ENCODE results near the gene STX11.
"Not testable (repeated sequence)": the region's sequence is repeated elsewhere in the genome, so short reads cannot be mapped to it uniquely, and the experiment has no call there.

STX11 gene

GRCh38 chr6:144149894-144150709 is at the start of gene STX11:
STX11 (plus strand) TSS chr6:144150517; CDS start chr6:144186628, 36,111 bp downstream.
- no peak for DNase-seq

DNA sequence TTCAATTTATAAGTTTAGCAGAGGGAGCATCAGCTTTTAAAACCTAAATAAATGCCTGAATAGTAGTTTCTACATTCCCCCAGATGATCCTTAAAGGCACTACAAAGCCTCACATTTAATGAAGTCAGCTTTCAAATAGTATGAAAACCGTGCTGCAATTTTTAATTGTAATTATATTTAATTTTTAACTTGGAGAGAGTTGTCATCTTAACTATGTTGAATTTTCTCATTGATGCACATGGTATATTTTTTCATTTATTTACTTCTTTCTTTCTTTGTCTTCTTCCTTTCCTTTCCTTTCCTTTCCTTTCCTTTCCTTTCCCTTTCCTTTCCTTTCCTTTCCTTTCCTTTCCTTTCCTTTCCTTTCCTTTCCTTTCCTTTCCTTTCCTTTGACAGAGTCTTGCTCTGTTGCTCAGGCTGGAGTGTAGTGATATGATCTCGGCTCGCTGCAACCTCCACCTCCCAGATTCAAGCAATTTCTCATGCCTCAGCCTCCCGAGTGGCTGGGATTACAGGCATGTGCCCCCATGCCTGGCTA is 47.2 kb upstream of the STX11 start:
- DNase-seq: no peak

DNA sequence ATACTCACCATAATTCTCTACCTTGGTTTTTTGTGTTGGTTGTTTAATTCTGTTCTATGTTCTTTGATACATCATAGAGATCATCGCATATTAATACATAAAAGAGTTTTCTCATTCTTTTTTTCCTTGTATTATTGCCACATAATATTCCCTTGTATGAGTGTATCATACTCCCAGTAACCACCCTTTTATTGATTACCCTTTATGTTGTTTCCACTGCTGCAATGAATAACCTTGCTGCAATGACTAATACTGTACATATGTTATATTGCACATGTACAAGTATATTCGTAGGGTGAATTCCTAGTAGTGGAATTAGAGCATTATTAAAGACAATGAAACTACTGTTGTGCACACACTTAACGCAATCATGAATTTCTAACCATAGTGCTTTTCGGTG is 45.8 kb upstream of the STX11 start:
- DNase-seq: no peak

- DNase-seq: peak; percentile 41
Observed at GRCh38 chr6:144104898-144105487, 45.3 kb upstream of the STX11 start.

- DNase-seq: no peak
Observed at GRCh38 chr6:144106206-144106605, 44.1 kb upstream of the STX11 start.

GRCh38 chr6:144110210-144110609 is 40.1 kb upstream of the STX11 start:
- DNase-seq: no peak

- DNase-seq: no peak
Observed at GRCh38 chr6:144113366-144113765, 37.0 kb upstream of the STX11 start.

GRCh38 chr6:144115219-144115618 is 35.1 kb upstream of the STX11 start:
- no peak for DNase-seq

DNA sequence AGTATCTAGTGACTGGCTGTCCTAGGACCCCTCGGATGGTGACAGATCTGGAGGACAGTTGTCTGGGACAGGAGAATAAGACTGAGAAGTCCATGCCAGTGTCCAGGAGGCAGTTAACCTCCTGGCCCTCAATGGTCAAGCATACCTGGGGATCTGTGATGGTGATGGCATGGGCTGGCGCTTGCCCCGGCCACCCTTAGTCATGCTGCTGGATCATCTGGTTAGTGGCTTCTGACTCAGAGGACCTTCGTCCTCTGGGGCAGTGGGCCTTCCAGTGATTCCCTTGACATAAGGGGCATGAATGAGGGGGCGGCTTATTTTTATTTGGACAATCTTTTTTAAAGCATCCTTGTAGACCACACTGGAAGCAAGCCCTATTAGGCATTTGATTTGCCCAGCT is 30.9 kb upstream of the STX11 start:
- no peak for DNase-seq

DNA sequence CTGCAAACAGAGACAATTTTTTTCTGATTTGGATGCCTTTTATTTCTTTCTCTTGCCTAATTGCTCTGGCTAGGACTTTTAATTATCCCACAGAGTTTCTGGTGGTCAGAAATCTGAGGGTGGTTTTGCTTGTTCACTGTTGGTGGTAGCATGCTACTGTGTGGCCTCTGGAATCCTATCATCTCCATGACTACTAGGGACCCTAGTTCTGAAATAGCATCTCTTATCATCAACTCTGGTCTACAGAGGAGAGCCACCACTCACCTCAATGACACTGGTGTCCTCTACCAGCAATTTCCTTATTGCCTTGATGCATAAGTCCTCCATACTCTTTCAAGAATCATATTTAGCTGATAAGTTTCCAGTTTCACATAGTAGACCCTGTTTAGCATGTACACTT is 27.5 kb upstream of the STX11 start:
- DNase-seq: no peak

DNA sequence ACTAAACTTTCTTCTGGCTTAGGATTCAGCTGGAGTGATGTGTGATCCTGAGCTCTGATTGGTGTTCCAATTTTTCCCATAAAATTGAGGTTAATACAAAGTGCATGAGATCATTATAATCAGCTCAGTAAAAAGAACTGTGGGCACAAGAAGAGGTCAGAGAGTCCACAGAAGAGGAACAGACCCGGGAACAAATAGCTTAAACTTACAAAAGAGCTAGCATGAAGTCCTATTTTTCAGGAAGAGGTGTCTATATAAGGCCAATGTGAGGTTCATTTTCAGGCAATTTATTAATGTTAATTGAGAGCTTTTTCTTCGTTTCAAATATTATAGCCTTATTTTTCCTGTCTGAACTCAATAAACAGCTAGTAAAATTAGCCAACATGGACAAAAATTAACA is 26.9 kb upstream of the STX11 start:
- no peak for DNase-seq

GRCh38 chr6:144123836-144124235 is 26.5 kb upstream of the STX11 start:
- no peak for DNase-seq

- no peak for DNase-seq
Observed at GRCh38 chr6:144127097-144127496, 23.2 kb upstream of the STX11 start.

GRCh38 chr6:144129469-144129868 is 20.8 kb upstream of the STX11 start:
- no peak for DNase-seq

DNA sequence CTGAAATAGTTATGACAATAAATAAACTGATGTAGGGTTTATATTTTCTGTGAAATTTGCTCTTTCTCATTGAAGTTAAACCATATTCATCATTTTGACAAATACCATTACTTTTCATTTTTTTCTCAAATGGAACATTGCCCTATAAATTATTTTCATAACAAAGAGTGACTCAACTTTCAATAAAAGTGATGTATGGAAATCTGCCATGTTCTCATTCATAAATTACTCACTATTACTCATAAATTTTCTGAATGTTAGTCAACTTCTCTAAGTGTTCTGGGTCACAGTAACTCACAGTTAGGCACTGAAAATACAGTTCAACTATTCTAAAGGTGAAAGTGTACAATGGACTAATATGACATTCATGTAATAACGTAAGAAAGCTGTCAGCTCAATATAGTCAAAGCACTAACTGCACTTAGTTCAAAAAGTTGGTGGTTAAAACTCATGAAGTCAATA is 19.0 kb upstream of the STX11 start:
- no peak for DNase-seq

GRCh38 chr6:144132167-144132690 is 18.1 kb upstream of the STX11 start:
- DNase-seq: not testable (repeated sequence)

DNA sequence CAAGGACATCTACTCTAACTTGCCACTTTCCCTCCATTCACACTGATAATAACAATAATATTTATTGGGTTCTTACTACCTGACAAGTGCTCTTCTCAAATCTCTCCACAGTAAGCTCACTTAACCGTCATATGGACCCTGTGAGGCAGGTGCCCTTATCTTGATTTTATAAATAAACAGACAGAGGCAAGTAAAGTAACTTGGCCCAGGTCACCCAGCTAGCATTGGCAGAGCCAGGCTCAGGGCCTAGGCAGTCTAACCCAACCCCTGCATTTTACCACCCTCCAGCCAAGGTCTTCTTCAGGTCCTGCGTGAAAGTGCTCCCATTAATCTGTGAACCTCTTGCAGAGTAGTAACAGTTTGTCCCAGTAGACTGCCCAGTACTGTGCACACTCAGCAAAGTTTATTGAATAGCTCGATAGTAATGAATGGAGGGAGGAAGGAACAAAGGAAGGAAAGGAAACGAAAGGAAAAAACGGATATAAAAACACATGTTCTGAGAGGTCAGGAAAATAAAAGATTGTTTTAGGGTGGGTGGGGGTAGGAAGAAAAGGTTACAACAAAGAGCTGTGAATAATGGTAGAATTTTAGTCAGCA is 17.0 kb upstream of the STX11 start:
- DNase-seq: no peak

GRCh38 chr6:144134176-144134575 is 16.1 kb upstream of the STX11 start:
- no peak for DNase-seq

GRCh38 chr6:144134737-144135136 is 15.6 kb upstream of the STX11 start:
- no peak for DNase-seq

- no peak for DNase-seq
Observed at GRCh38 chr6:144138542-144138941, 11.8 kb upstream of the STX11 start.

GRCh38 chr6:144139817-144140216 is 10.5 kb upstream of the STX11 start:
- no peak for DNase-seq

- DNase-seq: no peak
Observed at GRCh38 chr6:144140867-144141266, 9.4 kb upstream of the STX11 start.

- DNase-seq: no peak
Observed at GRCh38 chr6:144141470-144141869, 8.8 kb upstream of the STX11 start.

DNA sequence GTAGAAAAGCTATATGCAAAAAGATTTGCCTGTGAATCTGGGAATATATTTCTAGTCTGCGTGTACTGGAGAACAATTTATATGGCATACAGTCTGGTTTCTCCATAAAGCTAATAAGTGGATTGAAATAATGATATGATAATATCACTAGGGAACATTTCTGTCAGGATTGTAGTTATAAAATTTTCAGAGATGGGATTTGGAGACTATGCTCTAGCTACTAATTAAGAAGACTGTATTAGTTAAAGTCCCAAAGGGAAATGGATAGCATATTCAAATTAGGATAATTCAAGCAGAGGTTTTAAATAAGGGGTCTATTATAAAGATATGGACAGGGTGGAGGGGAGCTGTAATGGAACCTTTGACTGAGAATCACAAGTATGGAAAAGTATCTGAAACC is 7.2 kb upstream of the STX11 start:
- DNase-seq: no peak
